GM15510 (cell line): ENCODE data around the gene TTL.

Experiments
- POLR2A ChIP-seq: IDR thresholded peaks from 3 replicates; pipeline ENCODE4 v1.6.1; 2011; ENCODE audit warnings: borderline replicate concordance; ENCODE audit not compliant: insufficient read length; ENCODE audit errors: extremely low read depth

TTL gene

DNA sequence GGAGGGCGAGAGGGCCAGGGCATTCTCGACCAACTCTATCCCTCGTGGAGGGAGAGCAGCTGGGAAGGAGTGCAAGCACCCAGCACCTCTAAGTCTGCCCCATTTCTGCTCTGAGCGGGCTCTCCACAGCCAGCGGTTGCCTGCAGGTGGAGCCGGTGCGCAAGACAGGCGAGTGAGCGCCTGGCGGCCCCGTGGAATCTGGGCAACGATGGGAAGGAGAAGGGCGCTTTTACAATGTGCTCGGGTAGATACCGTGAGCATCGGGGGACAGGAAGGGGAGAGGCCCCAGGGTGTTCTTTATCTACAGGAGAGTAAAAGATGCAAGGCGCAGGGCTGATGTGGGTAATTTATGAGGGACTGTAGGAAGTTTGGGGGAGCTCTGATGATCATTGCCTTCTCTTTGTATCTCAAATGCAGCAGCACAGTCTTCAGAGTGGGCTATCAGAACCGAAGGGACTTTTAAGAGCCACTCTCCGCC is 867 bp upstream of the TTL start:
- TF ChIP-seq POLR2A = no peak

DNA sequence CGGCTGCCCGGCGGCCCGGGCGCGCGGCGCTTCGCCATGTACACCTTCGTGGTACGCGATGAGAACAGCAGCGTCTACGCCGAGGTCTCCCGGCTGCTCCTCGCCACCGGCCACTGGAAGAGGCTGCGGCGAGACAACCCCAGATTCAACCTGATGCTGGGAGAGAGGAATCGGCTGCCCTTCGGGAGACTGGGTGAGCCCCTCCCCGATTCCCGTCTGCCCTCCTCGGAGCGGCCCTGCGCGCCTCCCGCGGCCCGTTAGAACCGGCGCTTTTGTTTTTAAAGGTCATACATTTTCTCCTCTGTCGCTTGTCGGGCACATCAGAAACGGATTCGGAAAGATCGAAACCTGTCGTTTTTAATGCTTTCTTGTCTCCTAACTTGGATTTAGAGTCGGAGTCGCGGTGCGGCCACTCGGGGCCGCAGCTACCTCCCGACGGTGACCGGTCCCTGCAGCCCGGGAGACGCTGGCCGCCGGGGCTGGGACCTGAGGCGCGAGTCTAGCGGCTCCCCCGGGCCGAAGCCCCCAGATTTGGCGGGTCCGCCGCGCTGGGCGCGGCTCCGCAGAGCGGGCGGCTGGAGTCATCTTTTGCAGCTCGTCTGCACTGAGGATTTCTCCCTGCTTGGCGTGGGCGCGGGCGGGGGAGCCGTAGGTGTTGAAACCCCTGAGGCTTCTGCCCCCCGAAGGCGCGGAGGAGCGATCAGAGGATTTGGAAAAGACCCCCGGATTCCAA is 519 bp downstream of the TTL start:
- no peak for TF ChIP-seq POLR2A

DNA sequence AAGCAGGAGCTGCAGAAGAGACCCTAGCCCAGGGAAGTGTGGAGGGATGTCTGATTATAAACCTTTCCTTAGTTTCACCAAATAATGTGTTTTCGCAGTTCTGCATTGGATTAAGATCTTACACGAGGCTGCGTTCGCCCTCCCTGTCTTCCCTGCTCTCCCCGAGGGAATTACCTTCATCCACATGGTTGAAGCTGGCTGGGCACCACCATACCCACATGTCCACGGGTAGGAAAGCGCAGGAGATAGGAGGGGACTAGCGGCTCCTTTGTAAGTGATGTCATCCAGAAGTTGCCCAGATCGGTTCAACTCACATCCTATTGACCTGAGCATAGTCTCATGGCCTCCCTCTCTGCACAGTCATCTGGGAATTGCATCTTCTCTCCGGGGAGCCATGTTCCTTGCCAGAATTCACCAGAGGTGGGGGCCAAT is 1.1 kb downstream of the TTL start:
- no peak for TF ChIP-seq POLR2A

DNA sequence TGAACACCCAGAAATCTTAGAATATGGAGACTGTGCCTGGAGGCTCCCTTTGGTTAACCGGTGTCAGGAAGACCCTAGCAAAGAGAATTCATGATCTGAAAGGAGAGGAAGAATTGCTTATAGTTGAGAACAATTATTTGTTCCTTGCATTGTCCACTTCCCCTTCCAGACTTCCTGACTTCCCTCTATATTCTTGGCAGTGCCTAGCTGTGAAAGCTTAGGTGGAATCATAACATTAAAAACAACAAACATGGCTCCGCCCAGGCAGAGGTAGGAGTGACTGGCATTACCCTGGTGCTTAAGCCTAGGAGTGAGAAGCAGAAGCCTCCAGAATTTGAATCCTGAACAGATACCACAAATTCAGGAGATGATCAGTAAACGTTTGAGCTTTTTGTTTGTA is 1.9 kb downstream of the TTL start:
- TF ChIP-seq POLR2A = no peak

DNA sequence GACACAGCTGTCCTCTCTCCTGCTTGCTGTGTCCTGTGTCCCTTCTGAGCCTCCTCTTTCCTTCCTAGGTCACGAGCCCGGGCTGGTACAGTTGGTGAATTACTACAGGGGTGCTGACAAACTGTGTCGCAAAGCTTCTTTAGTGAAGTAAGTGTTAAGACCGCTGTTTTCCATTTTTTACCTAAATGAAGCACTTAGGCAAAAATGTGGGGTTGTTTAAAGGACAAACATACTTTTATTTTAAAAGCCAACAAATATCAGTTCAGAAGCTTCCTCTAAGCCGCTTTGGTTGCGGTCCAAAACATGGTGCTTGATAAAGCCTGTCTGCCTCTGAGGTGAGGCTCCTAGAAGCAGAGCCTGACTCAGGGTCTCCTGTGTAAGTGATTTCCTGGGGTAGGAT is 3.9 kb downstream of the TTL start:
- TF ChIP-seq POLR2A = no peak

DNA sequence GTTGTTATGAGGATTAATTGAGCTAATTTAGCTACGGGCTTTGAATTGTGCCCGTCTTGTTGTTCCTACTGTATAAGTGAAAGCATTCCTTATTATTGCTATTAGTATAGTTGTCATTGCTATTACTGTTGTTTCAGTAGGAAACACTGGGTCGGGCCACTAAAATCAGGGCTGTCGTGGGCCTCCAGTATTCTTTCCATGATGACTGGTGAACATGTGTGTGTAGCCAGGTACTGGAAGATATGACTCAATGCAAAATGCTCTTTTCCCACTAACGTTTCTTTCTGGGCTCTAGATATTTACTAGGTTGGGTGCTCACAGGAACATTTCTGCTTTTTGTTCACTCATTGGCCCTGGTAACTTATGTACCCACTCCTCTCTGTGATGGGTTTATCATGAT is 4.9 kb downstream of the TTL start:
- TF ChIP-seq POLR2A = no peak

DNA sequence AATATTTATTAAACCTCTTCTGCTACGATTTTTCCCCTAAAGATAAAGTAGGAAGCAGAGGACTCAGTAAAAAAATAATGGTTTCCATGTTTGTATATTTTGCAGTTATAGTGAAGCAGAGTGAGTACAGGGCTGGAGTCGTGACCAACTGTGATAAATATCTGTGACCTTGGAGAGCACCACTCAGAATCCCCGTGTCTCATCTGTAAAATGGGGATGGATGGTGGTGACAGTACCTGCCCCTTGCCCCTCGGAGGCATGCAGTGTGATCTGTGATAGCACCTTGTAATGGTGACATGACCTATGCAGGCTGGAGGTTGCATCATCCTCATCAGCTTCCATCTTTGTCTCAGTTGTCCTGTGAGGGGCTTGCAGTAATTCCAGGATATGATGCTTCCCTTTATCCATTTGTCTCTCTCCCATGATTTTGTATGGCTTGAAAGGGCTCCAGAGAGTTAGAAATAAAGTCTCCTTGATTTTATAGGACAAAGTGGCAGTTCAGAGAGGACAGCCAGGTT is 5.5 kb downstream of the TTL start:
- TF ChIP-seq POLR2A = no peak

DNA sequence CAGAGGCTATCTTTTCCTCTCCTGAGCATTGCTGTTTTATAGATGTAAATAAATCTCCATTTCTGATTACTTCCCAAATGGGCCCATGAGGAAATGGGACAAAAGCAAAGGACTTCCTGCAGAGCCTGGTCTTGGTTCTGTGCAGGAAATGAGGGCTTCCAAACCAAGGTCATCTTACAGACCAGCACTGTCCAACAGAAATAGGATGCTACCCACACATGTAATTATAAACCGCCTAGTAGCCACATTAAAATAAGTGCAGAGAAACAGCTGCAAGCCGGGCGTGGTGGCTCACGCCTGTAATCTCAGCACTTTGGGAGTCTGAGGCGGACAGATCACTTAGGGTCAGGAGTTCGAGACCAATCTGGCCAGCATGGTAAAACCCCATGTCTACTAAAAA is 6.2 kb downstream of the TTL start:
- no peak for TF ChIP-seq POLR2A

DNA sequence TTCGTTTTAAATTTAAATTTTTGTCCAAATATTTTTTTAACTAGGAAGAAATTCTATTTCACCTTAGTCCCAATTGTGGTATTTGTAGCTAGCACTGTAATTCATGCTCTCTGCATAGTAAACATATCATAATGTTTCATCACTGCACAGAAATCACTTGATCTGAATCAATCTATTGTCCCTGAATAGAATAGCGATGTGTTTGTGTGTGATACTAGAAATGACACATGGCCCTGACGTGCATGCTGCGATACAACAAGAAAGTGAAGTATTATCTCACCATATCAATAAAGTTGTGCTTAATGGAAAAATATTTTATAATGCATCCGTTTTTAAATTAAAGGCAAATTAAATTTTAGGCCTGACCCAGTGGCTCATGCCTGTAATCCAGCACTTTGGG is 10.0 kb downstream of the TTL start:
- TF ChIP-seq POLR2A = no peak

DNA sequence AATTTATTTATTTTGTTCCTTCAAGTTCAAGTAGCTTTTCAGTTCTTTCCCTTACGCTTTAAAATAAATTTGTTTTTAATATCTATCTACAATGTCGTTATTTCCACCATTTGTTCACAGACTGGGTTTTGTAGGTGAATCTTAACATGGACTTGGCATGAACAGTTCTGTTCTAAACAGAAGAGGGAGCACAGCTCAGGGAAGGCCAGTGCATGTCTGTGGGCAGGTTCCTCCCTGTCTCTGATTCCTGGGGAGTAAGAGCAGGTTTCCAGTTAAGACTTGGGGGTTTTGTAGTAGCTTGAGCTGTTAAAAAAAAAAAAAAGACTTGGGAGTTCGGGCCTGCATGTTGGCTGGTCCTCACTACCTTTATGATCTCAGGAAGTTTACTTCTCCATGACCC is 11.1 kb downstream of the TTL start:
- no peak for TF ChIP-seq POLR2A

DNA sequence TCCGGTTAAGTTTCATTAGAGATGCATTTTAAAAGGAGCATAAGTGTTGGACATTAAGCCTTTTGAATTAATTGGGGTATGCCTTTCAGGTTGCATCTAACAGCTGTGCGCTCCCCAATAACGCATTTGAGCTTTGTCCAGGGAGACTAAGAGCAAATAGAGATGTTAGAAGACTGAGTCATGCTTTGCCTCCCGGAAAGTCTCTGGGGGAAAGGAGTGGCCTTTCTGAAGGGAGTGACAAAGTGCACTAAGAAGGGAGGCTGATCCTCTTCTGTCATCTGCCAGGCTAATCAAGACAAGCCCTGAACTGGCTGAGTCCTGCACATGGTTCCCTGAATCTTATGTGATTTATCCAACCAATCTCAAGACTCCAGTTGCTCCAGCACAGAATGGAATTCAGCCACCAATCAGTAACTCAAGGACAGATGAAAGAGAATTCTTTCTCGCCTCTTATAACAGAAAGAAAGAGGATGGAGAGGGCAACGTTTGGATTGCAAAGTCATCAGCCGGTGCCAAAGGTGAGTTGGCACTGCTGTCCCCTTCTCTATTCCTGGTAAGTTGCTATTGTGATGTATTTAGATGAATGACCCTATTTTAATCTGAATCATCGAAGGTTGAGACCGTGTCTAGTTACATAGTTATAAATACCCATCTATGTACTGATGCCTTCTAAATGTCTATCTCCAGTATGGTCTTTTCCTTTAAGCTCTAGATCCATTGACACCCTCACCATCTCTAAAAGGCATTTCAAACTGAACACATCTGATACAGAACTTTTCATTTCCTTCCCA is 12.1 kb downstream of the TTL start:
- TF ChIP-seq POLR2A = no peak

DNA sequence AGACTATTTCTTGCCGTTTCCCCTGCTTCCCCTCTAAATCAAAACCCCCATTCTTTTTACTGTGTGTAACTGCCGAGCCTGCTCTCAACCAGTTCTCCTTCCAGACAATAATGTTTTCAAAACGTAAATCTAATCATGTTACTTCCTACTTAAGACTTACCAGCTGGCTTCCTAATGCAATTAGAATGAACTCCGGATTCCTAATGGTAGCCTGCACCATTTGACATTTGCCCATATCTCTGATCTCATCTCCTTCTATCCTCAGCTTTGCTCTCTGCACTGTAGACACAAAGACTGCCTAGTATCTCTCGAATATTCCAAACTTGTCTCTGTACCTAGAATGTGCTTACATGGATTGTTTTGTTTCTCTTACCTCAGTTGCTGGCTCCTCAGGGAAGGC is 12.9 kb downstream of the TTL start:
- no peak for TF ChIP-seq POLR2A

DNA sequence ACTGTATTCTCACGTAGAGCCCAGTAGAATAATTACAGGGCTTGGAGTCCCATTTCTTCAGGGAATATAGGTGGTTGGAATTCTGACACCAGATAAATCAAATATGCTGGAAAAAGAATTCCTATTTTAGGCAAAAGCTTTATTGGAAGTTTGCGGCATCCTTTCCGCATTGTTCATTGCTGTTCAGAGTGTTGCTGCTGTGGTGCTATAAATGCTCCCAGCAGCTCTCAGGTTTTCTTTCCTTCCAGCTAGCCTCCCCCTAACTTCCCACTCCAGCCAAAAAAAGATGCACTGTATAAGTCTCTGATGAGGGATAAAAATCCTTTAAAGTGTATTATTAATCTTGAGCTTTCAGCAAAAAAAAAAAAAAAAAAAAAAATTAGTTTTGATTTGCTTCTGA is 34.8 kb downstream of the TTL start:
- no peak for TF ChIP-seq POLR2A

DNA sequence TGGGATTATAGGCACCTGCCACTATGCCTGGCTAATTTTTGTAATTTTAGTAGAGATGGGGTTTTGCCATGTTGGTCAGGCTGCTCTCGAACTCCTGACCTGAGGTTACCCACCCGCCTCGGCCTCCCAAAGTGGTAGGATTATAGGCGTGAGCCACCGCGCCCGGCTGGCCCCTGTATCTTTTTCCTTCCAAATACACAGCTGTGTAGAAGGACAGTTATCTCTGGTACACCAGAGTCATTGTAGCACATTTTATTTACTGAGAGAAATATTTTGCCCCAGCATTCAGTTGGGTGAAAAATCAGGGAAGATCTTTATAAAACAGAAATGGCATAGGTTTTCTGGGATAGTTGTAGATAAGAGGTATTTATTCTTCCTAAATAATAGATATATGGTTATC is 36.9 kb downstream of the TTL start:
- no peak for TF ChIP-seq POLR2A

DNA sequence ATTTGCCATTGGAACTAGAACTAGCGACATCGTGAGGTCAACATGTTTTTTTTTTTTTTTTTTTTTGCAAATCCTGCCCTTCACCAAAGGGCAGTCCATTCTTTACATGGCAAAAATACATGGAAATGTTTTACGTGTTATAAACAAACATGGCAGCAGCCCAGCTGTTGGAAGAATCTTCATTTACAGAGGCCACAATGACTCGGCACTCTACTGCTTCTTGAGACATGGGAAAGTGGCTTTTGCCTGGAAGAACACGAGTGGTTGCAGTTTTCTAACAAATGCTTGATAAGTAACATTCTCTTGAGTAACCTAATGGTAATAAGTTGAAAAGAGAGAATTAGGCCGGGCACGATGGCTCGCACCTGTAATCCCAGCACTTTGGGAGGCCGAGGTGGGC is 37.5 kb downstream of the TTL start:
- TF ChIP-seq POLR2A = no peak
